HL-60 (cell line): ENCODE results near the gene CAMTA1.

Experiments
- DNase-seq, 2 experiments: peaks; one replicate each; pipeline ENCODE4 v3.0.0-alpha.2; 2010 to 2020; ENCODE audit warnings: low read depth in 1 of 2, low spot score in 1 of 2
- H3K27ac ChIP-seq: fragments of 250-450 bp; sonication (Bioruptor Pico); replicated peaks from 2 replicates; pipeline ENCODE4 v1.5.1; 2020; ENCODE audit warnings: mild to moderate bottlenecking, moderate library complexity
- H3K27me3 ChIP-seq: fragments of 250-450 bp; sonication (Bioruptor Pico); 2 replicates; pipeline ENCODE4 v1.5.1; 2021; ENCODE audit warnings: mild to moderate bottlenecking, moderate library complexity; ENCODE audit not compliant: insufficient read depth, poor library complexity, severe bottlenecking
- H3K4me3 ChIP-seq: replicated peaks from 2 replicates; pipeline ENCODE4 v1.5.1; 2011; ENCODE audit warnings: mild to moderate bottlenecking, control low read depth, low read length; ENCODE audit not compliant: insufficient read depth
- CTCF ChIP-seq: IDR thresholded peaks from one replicate; pipeline ENCODE4 v1.5.1; 2011; ENCODE audit warnings: low read length, control low read depth, inconsistent platforms; ENCODE audit not compliant: insufficient read depth
- GABPA ChIP-seq: IDR thresholded peaks from 2 replicates; pipeline ENCODE4 v1.6.1; 2012; ENCODE audit warnings: low read depth
- POLR2AphosphoS5 ChIP-seq: IDR thresholded peaks from 2 replicates; pipeline ENCODE4 v1.6.1; 2012; ENCODE audit warnings: low read depth
- REST ChIP-seq: IDR thresholded peaks from 2 replicates; pipeline ENCODE4 v1.6.1; 2012; ENCODE audit warnings: low read depth; ENCODE audit not compliant: insufficient replicate concordance
- SPI1 ChIP-seq: IDR thresholded peaks from 2 replicates; pipeline ENCODE4 v1.6.1; 2012; ENCODE audit warnings: low read depth, mild to moderate bottlenecking, borderline replicate concordance

Gene CAMTA1

GRCh38 chr1:7299329-7299799 is 514.1 kb downstream of the CAMTA1 start:
- Histone ChIP-seq H3K4me3 (no peak overlapping the region), H3K27ac (no peak overlapping the region), H3K27me3 (peaks cover 5% of the 10 kb centered on the region)
- no peak for DNase-seq
- TF ChIP-seq REST (no peak), GABPA (no peak), POLR2AphosphoS5 (no peak), SPI1 (no peak), CTCF (no peak)

- H3K4me3 ChIP-seq = no peak overlapping the region
- no peak overlapping the region for H3K27ac ChIP-seq
Observed at GRCh38 chr1:7299994-7300393, 514.7 kb downstream of the CAMTA1 start.

More at GRCh38 chr1:7299994-7300393, 514.7 kb downstream of the CAMTA1 start:
- TF ChIP-seq REST (no peak), SPI1 (no peak), GABPA (no peak), CTCF (no peak), POLR2AphosphoS5 (no peak)
- DNase-seq = no peak
- H3K27me3 ChIP-seq = peaks cover 5% of the 10 kb centered on the region
